ENCODE data around the gene EPHA1. TPM values are rescaled to one million over a fixed set of nuclear protein-coding genes. Genes with fewer than 3 reads are reported as not detected.
A peak's percentile ranks its signal among the peaks of the same experiment; 100 is the strongest.

Gene EPHA1
- total and polyA plus RNA-seq, 4 donors, result 0.89 to 6.6 (median 2.3) TPM

DNA sequence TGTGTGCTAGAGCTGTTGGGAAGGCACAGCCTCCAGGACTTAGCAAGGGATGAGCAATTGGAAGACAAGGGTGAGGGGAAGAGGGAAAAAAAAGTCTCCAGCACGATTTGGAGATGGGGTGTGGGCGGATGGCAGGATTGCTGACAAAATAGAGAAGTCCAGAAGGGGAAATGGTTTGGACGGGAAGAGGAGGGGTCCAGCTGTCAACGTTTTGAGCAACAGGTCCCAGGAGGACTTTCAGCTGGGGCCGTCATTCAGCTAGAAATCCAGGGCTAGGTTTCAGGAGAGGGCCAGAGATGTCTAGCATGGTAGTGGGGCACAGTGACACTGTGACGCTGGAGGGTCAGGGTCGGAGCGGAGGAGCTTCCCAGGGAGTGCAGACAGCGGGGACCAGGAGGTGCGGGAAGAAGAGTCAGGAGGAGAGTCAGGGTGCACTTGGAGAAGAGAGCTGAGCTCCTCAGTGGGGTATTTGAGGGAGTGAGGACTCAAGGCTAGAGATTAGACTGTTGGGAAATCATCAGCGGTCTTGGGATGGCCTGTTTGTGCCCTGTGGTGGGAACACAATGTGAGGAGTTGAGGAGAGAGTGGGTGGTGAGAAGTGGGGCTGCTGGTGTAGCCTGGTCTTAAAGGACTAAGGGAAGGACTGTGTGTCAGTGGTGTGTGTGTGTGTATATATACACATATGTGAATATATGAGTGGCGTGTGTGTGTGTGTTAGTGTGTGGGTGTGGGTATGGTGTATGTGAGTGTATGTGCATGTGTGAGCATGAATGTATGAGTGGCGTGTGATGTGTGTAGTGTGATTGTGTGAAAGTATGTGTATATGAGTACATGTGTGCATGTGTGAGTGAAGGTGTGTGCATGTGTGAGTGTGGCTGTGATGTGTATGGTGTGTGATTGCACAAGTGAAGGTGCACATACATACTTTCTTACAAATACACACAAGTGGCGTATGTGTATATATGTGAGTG is 23.7 kb downstream of the EPHA1 start:
- peak in 1 of 6 donors; percentile 0 for DNase-seq (ENCODE audit: low read depth in 4 of 6, low spot score in 6 of 6)
- Histone ChIP-seq H3K27ac (ENCODE audit: low read depth, low read length) (no peak overlapping the region), H3K36me3 (ENCODE audit: control insufficient read depth, insufficient read depth, low read length) (peaks cover 70% of the 10 kb centered on the region), H3K9me3 (ENCODE audit: control insufficient read depth, insufficient read depth, low read length) (no peaks in the 10 kb centered on the region), H3K4me1 (ENCODE audit: control insufficient read depth, insufficient read depth, low read length) (peaks cover 54% of the 10 kb centered on the region), H3K27me3 (ENCODE audit: control insufficient read depth, insufficient read depth, low read length) (no peaks in the 10 kb centered on the region), H3K4me3 (ENCODE audit: low read depth, low read length) (no peak overlapping the region)
- 73% methylated on average over 13 of the region's 14 CpGs for WGBS (ENCODE audit: insufficient coverage)

DNA sequence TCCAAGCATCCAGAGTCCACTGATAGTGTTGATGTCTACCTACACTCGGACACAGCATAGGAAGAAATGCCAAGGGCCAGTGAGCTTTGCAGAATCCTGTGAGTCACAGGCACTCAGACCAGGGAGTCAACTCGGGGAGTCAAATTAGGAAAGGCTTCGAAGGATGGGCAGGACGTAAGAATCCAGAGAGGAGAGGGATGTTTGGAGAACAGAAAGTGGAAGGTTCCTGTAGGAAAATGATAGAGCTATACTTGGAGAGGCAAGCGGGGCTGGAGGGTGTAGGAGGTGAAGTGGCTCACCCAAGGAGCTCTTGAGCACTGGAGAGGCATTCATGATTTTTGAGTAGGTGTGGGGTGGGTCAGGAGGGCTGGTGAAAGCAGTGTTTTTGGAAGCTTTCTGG is 24.5 kb downstream of the EPHA1 start:
- Histone ChIP-seq H3K4me1 (ENCODE audit: control insufficient read depth, insufficient read depth, low read length) (peaks cover 62% of the 10 kb centered on the region), H3K27ac (ENCODE audit: low read depth, low read length) (no peak overlapping the region), H3K4me3 (ENCODE audit: low read depth, low read length) (no peak overlapping the region), H3K27me3 (ENCODE audit: control insufficient read depth, insufficient read depth, low read length) (no peaks in the 10 kb centered on the region), H3K36me3 (ENCODE audit: control insufficient read depth, insufficient read depth, low read length) (peaks cover 62% of the 10 kb centered on the region), H3K9me3 (ENCODE audit: control insufficient read depth, insufficient read depth, low read length) (no peaks in the 10 kb centered on the region)
- no peak for DNase-seq (ENCODE audit: low read depth in 4 of 6, low spot score in 6 of 6)
- WGBS (ENCODE audit: insufficient coverage), result 90% methylated on average over 5 of the region's 5 CpGs

DNA sequence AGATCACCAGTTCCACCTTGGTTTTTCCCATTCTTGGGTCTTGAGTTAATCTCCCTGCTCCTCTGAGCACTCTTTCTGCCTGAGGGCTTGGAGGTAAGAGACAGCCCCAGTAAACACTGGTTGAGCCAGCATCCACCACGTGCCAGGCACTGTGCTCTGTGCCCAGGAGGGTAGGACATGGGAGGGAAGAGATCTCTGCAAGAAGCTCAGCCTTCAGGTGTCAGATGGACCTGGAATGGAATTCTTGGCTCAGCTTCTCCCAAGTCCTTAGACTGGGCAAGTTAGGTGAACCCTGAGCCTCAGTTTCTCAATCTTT is 25.1 kb downstream of the EPHA1 start:
- Histone ChIP-seq H3K27me3 (ENCODE audit: control insufficient read depth, insufficient read depth, low read length) (no peaks in the 10 kb centered on the region), H3K36me3 (ENCODE audit: control insufficient read depth, insufficient read depth, low read length) (peaks cover 57% of the 10 kb centered on the region), H3K27ac (ENCODE audit: low read depth, low read length) (no peak overlapping the region), H3K4me1 (ENCODE audit: control insufficient read depth, insufficient read depth, low read length) (peaks cover 65% of the 10 kb centered on the region), H3K9me3 (ENCODE audit: control insufficient read depth, insufficient read depth, low read length) (no peaks in the 10 kb centered on the region), H3K4me3 (ENCODE audit: low read depth, low read length) (no peak overlapping the region)
- no peak for DNase-seq (ENCODE audit: low read depth in 4 of 6, low spot score in 6 of 6)
- 82% methylated on average over 1 of the region's 1 CpG for WGBS (ENCODE audit: insufficient coverage)

DNA sequence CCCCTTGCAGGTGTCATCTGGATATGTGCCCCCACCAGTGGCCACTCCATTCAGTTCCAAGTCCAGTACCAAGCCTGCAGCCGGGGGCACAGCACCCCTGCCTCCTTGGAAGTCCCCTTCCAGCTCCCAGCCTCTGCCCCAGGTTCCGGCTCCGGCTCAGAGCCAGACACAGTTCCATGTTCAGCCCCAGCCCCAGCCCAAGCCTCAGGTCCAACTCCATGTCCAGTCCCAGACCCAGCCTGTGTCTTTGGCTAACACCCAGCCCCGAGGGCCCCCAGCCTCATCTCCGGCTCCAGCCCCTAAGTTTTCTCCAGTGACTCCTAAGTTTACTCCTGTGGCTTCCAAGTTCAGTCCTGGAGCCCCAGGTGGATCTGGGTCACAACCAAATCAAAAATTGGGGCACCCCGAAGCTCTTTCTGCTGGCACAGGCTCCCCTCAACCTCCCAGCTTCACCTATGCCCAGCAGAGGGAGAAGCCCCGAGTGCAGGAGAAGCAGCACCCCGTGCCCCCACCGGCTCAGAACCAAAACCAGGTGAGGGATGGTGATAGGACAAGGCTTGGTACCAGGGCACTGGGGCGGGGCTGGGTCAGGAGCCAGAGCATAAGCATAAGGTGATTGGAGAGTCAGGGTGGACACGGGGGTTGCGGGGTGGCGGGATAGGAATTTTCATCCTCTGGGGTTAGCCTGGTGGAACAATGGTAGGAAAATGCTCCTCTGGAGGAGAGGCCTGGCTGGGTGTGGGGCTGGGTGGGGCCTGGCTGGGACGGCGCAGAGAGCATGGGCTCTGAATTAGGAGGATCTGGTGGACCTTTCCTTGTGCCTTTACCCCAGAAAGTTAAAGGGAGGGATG is 25.6 kb downstream of the EPHA1 start:
- DNase-seq (ENCODE audit: low read depth in 4 of 6, low spot score in 6 of 6), result no peak
- Histone ChIP-seq H3K27ac (ENCODE audit: low read depth, low read length) (no peak overlapping the region), H3K4me3 (ENCODE audit: low read depth, low read length) (peak overlapping the region; percentile 82), H3K4me1 (ENCODE audit: control insufficient read depth, insufficient read depth, low read length) (peaks cover 67% of the 10 kb centered on the region), H3K9me3 (ENCODE audit: control insufficient read depth, insufficient read depth, low read length) (no peaks in the 10 kb centered on the region), H3K36me3 (ENCODE audit: control insufficient read depth, insufficient read depth, low read length) (peaks cover 51% of the 10 kb centered on the region), H3K27me3 (ENCODE audit: control insufficient read depth, insufficient read depth, low read length) (no peaks in the 10 kb centered on the region)
- WGBS (ENCODE audit: insufficient coverage), result 81% methylated on average over 13 of the region's 15 CpGs

DNA sequence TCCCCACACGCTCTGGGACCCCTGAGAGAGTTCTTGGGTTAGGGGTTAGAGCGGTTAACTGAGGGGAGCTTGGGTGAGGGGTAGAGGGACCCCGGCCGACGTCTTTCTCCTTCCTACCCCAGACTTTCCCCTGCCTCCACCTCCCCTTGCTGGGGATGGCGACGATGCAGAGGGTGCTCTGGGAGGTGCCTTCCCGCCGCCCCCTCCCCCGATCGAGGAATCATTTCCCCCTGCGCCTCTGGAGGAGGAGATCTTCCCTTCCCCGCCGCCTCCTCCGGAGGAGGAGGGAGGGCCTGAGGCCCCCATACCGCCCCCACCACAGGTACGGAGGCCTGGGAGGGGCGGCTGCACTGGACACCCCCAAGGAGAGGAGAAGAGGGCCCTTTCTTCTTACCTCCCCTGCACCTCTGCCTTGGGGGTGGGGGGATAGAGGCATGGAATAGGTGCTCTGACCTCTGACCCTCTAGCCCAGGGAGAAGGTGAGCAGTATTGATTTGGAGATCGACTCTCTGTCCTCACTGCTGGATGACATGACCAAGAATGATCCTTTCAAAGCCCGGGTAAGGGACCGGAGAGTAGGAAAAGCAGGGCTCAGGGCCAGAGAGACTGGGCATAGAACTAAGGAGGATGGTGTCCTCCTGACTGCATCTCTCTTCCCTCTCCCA is 26.4 kb downstream of the EPHA1 start:
- Histone ChIP-seq H3K27ac (ENCODE audit: low read depth, low read length) (peak overlapping the region; percentile 80), H3K4me3 (ENCODE audit: low read depth, low read length) (peak overlapping the region; percentile 82), H3K36me3 (ENCODE audit: control insufficient read depth, insufficient read depth, low read length) (peaks cover 43% of the 10 kb centered on the region), H3K27me3 (ENCODE audit: control insufficient read depth, insufficient read depth, low read length) (no peaks in the 10 kb centered on the region), H3K4me1 (ENCODE audit: control insufficient read depth, insufficient read depth, low read length) (peaks cover 62% of the 10 kb centered on the region), H3K9me3 (ENCODE audit: control insufficient read depth, insufficient read depth, low read length) (no peaks in the 10 kb centered on the region)
- no peak for DNase-seq (ENCODE audit: low read depth in 4 of 6, low spot score in 6 of 6)
- WGBS (ENCODE audit: insufficient coverage), result 6% methylated on average over 3 of the region's 21 CpGs

DNA sequence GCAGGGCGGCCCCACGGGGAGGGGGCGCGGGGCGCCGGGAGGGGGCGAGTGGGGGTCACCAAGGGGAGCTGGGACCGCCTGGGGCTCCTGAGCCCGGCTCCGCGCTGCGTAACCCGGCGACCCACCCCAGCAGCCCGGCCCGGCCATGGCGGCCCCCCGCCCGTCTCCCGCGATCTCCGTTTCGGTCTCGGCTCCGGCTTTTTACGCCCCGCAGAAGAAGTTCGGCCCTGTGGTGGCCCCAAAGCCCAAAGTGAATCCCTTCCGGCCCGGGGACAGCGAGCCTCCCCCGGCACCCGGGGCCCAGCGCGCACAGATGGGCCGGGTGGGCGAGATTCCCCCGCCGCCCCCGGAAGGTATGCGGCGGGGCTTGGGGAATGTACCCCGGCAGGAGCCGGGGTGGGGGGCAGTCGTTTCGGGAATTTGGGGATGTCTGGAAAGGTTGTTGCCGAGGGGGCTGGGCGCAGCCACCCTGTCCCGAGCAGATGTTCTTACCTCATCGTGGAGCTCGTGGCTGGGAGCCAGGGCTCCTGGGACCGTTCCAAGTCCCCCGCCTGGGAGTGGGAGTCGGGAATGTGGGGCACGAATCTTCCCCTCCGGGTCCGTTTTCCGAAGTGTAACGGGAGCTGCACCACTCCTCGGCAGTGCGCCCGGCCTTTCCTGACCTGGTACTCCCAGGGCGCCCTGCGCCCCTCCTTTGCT is 27.1 kb downstream of the EPHA1 start:
- Histone ChIP-seq H3K27me3 (ENCODE audit: control insufficient read depth, insufficient read depth, low read length) (no peaks in the 10 kb centered on the region), H3K27ac (ENCODE audit: low read depth, low read length) (peak overlapping the region; percentile 80), H3K36me3 (ENCODE audit: control insufficient read depth, insufficient read depth, low read length) (peaks cover 40% of the 10 kb centered on the region), H3K4me3 (ENCODE audit: low read depth, low read length) (peak overlapping the region; percentile 82), H3K9me3 (ENCODE audit: control insufficient read depth, insufficient read depth, low read length) (no peaks in the 10 kb centered on the region), H3K4me1 (ENCODE audit: control insufficient read depth, insufficient read depth, low read length) (peaks cover 59% of the 10 kb centered on the region)
- WGBS (ENCODE audit: insufficient coverage), result under 1% methylated on average over 56 of the region's 64 CpGs
- peak in 2 of 6 donors; percentile 81 to 92 for DNase-seq (ENCODE audit: low read depth in 4 of 6, low spot score in 6 of 6)

DNA sequence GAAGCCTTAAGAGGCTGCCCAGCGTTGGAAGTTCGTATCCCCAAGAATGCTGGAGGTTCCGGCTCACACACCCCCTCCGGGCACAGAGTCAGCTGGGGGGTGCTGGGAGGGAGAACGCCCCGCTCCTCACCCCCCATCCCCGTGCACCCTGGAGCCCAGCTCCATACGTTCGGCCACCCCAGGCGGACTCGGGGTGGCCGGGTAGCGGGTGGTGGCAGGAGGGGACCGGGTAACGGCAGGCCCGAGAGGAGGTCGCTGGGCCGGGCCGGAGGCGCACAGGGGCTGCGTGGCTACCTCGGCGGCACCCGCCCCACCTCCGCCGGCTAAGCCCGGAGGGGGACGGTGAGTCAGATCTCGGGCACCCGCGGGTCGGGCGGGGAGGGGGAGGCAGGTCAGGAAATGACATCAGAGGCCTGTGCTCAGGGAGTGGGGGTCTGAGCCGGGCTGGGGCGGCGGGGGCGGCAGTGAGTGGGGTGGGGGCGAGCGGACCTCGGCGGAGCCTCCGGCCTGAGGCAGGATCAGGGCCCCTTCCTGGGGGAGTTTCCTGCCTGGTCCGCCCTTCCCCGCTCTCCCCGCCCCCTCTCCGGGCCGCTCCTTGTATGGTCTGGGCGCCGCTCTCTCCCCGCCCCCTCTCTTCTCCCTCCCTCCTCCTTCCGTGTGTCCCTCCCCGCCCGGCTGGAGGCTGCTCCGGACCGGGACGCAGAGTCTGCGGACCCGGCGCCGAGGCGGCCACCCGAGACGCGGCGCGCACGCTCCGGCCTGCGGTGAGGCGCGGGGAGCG is 27.8 kb downstream of the EPHA1 start, which contains the start of gene ZYX:
Gene ZYX (plus strand): TSS at position 700 of the 781 bp plus-strand sequence. CDS start 227 bp downstream, outside the sequence.
- Histone ChIP-seq H3K4me3 (ENCODE audit: low read depth, low read length) (peak within 1 kb of the TSS; percentile 82), H3K9me3 (ENCODE audit: control insufficient read depth, insufficient read depth, low read length) (no peaks in the 10 kb centered on the region), H3K36me3 (ENCODE audit: control insufficient read depth, insufficient read depth, low read length) (peaks cover 34% of the 10 kb centered on the region), H3K27me3 (ENCODE audit: control insufficient read depth, insufficient read depth, low read length) (no peaks in the 10 kb centered on the region), H3K27ac (ENCODE audit: low read depth, low read length) (peak within 1 kb of the TSS; percentile 95), H3K4me1 (ENCODE audit: control insufficient read depth, insufficient read depth, low read length) (peaks cover 51% of the 10 kb centered on the region)
- WGBS (ENCODE audit: insufficient coverage), result 0% methylated on average over 68 of the region's 72 CpGs
- DNase-seq (ENCODE audit: low read depth in 4 of 6, low spot score in 6 of 6), result peak in 4 of 6 donors; percentile 78 to 95 (median 88)

DNA sequence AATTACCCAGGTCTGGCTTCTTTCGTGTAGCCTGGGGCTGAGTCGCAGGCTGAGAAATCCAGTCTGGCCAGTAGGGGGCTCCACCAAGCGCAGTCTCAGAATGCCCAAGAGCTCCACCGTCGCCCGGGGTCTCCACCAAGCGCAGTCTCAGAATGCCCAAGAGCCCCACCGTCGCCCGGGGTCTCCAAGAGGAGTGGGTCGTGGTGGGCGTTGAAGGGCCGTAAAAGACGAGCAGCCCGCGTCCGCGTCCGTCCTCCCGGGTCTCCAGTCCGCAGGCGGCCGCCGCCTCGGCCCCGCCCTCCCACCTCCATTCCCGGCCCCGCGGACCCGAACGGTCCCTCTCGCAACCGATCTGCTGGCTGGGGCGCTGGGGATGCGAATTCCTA is 28.4 kb downstream of the EPHA1 start:
- WGBS (ENCODE audit: insufficient coverage), result under 1% methylated on average over 35 of the region's 35 CpGs

More for the DNA sequence above, 28.4 kb downstream of the EPHA1 start:
- Histone ChIP-seq H3K36me3 (ENCODE audit: control insufficient read depth, insufficient read depth, low read length) (peaks cover 30% of the 10 kb centered on the region), H3K27me3 (ENCODE audit: control insufficient read depth, insufficient read depth, low read length) (no peaks in the 10 kb centered on the region), H3K27ac (ENCODE audit: low read depth, low read length) (peak overlapping the region; percentile 95), H3K4me1 (ENCODE audit: control insufficient read depth, insufficient read depth, low read length) (peaks cover 50% of the 10 kb centered on the region), H3K4me3 (ENCODE audit: low read depth, low read length) (peak overlapping the region; percentile 70), H3K9me3 (ENCODE audit: control insufficient read depth, insufficient read depth, low read length) (no peaks in the 10 kb centered on the region)
- peak; percentile 82 to 97 (median 86) for DNase-seq (ENCODE audit: low read depth in 4 of 6, low spot score in 6 of 6)
